Common myeloid progenitor, CD34-positive (primary cell): Measurements from ENCODE around the gene MTERF4.

ENCODE experiments used
- CTCF ChIA-PET: fragments of 350-600 bp; sonication (Branson Sonifier 250); formaldehyde crosslinking; loops from one replicate; lab custom pipeline; 2021; ENCODE audit warnings: antibody characterized with exemption; lab: Charles Lee
- POLR2A ChIA-PET: fragments of 350-600 bp; sonication (Branson Sonifier 250); formaldehyde crosslinking; loops from one replicate; lab custom pipeline; 2021; ENCODE audit warnings: antibody characterized with exemption; lab: Charles Lee
- DNase-seq, 3 donors: peaks; one replicate each; pipeline versions ENCODE4 v3.0.0 to v3.0.0-alpha.2; 2013
- H3K27ac ChIP-seq, 2 experiments: 1 replicate in 1 of 2; 2 replicates in 1 of 2; pipeline ENCODE4 v1.7.0; 2013; ENCODE audit warnings: inconsistent platforms in 2 of 2, low read length in 2 of 2, mild to moderate bottlenecking in 2 of 2, low read depth in 1 of 2, moderate library complexity in 1 of 2; ENCODE audit not compliant: severe bottlenecking in 2 of 2, insufficient read depth in 1 of 2, poor library complexity in 1 of 2
- H3K27me3 ChIP-seq, 5 experiments: replicated peaks in 2 of 5; 1 replicate in 3 of 5; 2 replicates in 2 of 5; pipeline versions ENCODE4 v1.6.1 to v1.7.0; 2013; ENCODE audit warnings: low read length in 4 of 5, mild to moderate bottlenecking in 2 of 5, moderate library complexity in 2 of 5, inconsistent platforms in 1 of 5; ENCODE audit not compliant: insufficient read depth in 5 of 5, control insufficient read depth in 4 of 5
- H3K36me3 ChIP-seq, 4 experiments: 1 replicate in 2 of 4; 2 replicates in 2 of 4; pipeline versions ENCODE4 v1.6.1 to v1.7.0; 2013; ENCODE audit warnings: low read length in 3 of 4, control low read depth in 1 of 4, mild to moderate bottlenecking in 1 of 4; ENCODE audit not compliant: control insufficient read depth in 4 of 4, insufficient read depth in 4 of 4
- H3K4me1 ChIP-seq, 4 experiments: 1 replicate in 3 of 4; 2 replicates in 1 of 4; pipeline versions ENCODE4 v1.6.1 to v1.7.1; 2013; ENCODE audit warnings: low read length in 3 of 4, mild to moderate bottlenecking in 3 of 4, control low read depth in 1 of 4, inconsistent platforms in 1 of 4, moderate library complexity in 1 of 4; ENCODE audit not compliant: control insufficient read depth in 4 of 4, insufficient read depth in 4 of 4; ENCODE audit errors: control extremely low read depth in 1 of 4
- H3K4me3 ChIP-seq, 7 experiments: 1 replicate in 4 of 7; 2 replicates in 3 of 7; pipeline versions ENCODE4 v1.5.1 to v1.7.0; 2013; ENCODE audit warnings: mild to moderate bottlenecking in 7 of 7, low read length in 6 of 7, moderate library complexity in 6 of 7, inconsistent platforms in 2 of 7, low read depth in 2 of 7, control low read depth in 1 of 7; ENCODE audit not compliant: insufficient read depth in 4 of 7, control insufficient read depth in 1 of 7; ENCODE audit errors: extremely low read depth in 1 of 7
- H3K9me3 ChIP-seq, 5 experiments: 1 replicate in 4 of 5; 2 replicates in 1 of 5; pipeline versions ENCODE4 v1.6.1 to v1.7.1; 2013; ENCODE audit warnings: low read length in 4 of 5, mild to moderate bottlenecking in 2 of 5, inconsistent platforms in 1 of 5, low read depth in 1 of 5, moderate library complexity in 1 of 5; ENCODE audit not compliant: control insufficient read depth in 4 of 5, insufficient read depth in 2 of 5; ENCODE audit errors: control extremely low read depth in 1 of 5
- WGBS: methylation state at CpG from one replicate; pipeline ENCODE4 v1.1.5; 2013; ENCODE audit not compliant: insufficient coverage; 5-methylcytosine and 5-hydroxymethylcytosine counted together

The MTERF4 gene

DNA sequence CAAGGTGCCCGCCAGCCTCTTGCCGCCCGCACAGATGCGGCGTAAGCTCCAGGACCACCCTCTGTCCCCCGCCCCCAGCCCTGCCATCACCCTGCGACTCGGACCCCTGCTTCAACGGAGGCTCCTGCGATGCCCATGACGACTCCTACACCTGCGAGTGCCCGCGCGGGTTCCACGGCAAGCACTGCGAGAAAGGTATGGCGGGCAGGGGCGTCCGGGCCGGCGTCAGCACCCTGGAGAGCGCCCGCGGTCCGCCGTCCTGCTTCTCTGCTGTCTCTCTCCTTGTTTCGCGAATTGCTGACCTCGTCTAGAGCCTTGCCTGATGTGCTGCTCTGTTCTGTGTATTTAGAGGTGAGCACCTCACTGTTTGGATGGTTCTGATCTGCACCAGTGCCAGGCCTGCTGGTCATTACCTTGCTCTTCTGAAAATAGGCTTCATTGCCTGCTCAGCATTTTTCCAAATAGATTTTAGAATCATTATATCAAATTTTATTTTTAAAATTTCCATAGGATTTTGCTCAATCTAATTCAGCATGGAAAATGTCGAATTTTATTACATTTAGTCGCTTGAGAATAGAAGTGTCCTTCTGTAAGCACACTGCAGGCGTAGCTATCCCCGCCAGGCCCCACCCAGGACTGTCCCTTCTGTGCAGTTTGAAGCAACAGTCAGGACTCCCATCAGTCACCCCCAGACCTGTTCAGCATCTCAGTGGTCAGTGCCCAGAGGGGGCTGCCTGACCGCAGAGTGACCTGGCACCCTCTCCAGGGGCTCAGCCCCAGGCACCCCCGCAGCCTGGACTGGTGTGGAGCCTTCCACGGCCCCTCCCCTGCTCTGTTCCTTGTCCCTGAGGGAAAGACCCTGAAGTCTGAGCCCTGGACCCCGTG is 52.1 kb downstream of the MTERF4 start:
- H3K9me3 ChIP-seq = peaks cover 0 to 3% (median 0%) of the 10 kb centered on the region in 5 experiments
- peaks cover 0 to 3% (median 0%) of the 10 kb centered on the region in 5 experiments for H3K27me3 ChIP-seq
- no peak overlapping the region for H3K27ac ChIP-seq
- no peak for DNase-seq
- POLR2A ChIA-PET = no interaction called here
- H3K4me1 ChIP-seq = no peaks in the 10 kb centered on the region
- peaks cover 0 to 8% (median 3%) of the 10 kb centered on the region in 4 experiments for H3K36me3 ChIP-seq
- CTCF ChIA-PET = no interaction called here
- WGBS = 94% methylated on average over 23 of the region's 38 CpGs
- no peak overlapping the region for H3K4me3 ChIP-seq

DNA sequence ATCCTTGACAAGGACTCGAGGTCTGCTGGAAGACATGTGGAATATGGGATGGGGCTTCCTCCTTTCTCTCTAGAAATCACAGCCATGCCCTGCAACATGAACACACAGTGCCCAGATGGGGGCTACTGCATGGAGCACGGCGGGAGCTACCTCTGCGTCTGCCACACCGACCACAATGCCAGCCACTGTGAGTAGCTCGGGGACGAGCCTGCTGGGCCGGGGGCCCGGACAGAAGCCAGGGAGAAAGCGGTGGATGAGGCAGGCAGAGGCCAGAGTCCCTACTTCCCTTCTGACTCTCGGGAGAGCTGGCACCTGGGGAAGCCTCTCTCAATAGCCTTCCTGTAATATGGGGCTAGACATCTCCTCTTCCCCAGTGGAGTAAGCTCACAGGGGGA is 53.1 kb downstream of the MTERF4 start:
- 99% methylated on average over 9 of the region's 11 CpGs for WGBS
- Histone ChIP-seq H3K4me1 (no peaks in the 10 kb centered on the region), H3K9me3 (peaks cover 0 to 9% (median 0%) of the 10 kb centered on the region in 5 experiments), H3K27ac (no peak overlapping the region), H3K36me3 (peaks cover 0 to 11% (median 3%) of the 10 kb centered on the region in 4 experiments), H3K27me3 (peaks cover 0 to 6% (median 0%) of the 10 kb centered on the region in 5 experiments), H3K4me3 (no peak overlapping the region)
- POLR2A ChIA-PET = no interaction called here
- no peak for DNase-seq
- CTCF ChIA-PET = no interaction called here

DNA sequence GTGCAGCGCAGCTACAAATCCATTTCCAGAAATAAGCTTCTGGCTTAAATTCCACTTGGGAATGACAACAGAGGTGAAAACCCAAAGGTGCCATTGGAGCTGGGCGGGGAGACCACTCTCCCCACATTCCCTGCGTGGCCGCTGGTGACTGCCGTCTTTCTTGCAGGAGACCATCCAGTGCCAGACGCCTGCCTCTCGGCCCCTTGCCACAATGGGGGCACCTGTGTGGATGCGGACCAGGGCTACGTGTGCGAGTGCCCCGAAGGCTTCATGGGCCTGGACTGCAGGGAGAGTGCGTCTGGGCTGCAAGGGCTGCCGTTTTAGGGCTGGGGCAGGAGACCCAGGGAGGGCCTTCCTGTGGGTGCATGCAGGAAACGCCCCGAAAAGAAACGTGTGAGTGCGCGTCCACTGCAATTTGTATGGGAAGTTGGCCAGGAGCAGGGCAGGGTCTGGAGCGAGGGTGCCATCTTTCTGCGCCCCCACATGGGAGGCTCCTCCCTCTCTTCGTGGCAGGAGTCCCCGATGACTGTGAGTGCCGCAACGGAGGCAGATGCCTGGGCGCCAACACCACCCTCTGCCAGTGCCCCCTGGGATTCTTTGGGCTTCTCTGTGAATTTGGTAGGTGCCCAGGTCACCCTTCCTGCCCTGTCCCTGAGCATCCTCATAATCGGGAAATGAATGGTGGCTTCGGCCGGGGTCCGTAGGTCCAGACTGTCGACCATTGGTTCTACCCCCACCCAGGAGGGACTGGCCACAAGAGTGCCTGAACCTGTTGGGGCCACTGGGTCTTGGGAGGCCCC is 53.7 kb downstream of the MTERF4 start:
- Histone ChIP-seq H3K9me3 (peaks cover 0 to 9% (median 0%) of the 10 kb centered on the region in 5 experiments), H3K36me3 (peaks cover 0 to 11% (median 3%) of the 10 kb centered on the region in 4 experiments), H3K27me3 (peaks cover 0 to 6% (median 0%) of the 10 kb centered on the region in 5 experiments), H3K4me3 (no peak overlapping the region), H3K27ac (no peak overlapping the region), H3K4me1 (no peaks in the 10 kb centered on the region)
- DNase-seq = no peak
- CTCF ChIA-PET = interaction anchor here (1.7 kb wide), 1 partner anchor 12 kb away, joined by 3 read pairs; no protein-coding TSS in a partner anchor
- WGBS = 94% methylated on average over 29 of the region's 30 CpGs
- POLR2A ChIA-PET = no interaction called here

DNA sequence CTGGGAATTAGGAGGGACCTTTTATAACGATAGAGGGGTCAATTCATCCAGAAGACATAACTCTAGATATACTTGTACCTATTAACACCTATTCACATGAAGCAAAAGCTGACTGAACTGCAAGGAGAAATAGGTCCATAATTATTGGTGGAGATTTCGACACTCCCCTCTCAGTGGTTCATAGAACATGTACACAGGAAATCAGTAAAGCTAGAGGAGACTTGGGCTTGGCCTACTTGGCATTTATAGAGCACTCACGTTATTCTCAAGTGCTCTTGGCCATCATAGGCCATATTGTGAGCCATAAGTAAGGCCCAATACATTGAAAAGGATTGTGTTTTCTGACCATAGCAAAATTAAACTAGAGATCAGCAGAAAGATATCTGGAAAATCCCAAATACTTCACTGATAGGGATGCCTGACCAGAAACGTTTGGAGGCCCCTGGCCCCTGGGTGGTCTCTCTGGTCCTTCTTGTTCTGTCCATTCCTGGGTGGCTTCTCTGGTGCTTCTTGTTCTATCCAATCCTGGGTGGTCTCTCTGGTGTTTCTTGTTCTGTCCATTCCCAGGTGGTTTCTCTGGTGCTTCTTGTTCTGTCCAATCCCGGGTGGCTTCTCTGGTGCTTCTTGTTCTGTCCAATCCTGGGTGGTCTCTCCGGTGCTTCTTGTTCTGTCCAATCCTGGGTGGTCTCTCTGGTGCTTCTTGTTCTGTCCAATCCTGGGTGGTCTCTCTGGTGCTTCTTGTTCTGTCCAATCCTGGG is 54.7 kb downstream of the MTERF4 start:
- no peak for DNase-seq
- Histone ChIP-seq H3K27me3 (peaks cover 0 to 6% (median 0%) of the 10 kb centered on the region in 5 experiments), H3K4me3 (no peak overlapping the region), H3K9me3 (peaks cover 0 to 9% (median 0%) of the 10 kb centered on the region in 5 experiments), H3K27ac (no peak overlapping the region), H3K36me3 (peaks cover 0 to 11% (median 2%) of the 10 kb centered on the region in 4 experiments), H3K4me1 (no peaks in the 10 kb centered on the region)
- POLR2A ChIA-PET = no interaction called here
- 94% methylated on average over 3 of the region's 6 CpGs for WGBS
- CTCF ChIA-PET = interaction anchor here (1.7 kb wide), 1 partner anchor 12 kb away, joined by 3 read pairs; no protein-coding TSS in a partner anchor
